AG04449 (cell line): ENCODE results near the gene SORCS1.

Experiments used
- CTCF ChIA-PET: fragments of 350-600 bp; formaldehyde crosslinking; extraction: SDS; loops from one replicate; lab custom pipeline; 2021; ENCODE audit warnings: antibody characterized with exemption; lab: Yijun Ruan, JAX
- POLR2A ChIA-PET: fragments of 400-600, 350-600 bp; formaldehyde crosslinking; extraction: SDS; loops from one replicate; lab custom pipeline; 2020; ENCODE audit warnings: antibody characterized with exemption, inconsistent platforms; lab: Yijun Ruan, JAX
- DNase-seq: peaks from one replicate; pipeline ENCODE4 v3.0.0-alpha.2; 2010; ENCODE audit warnings: low read depth, low spot score
- H3K4me3 ChIP-seq: 2 replicates; pipeline ENCODE4 v1.5.1; 2011; ENCODE audit warnings: low read depth, mild to moderate bottlenecking, control low read depth, low read length
- CTCF ChIP-seq: IDR thresholded peaks from one replicate; pipeline ENCODE4 v1.5.1; 2011; ENCODE audit warnings: mild to moderate bottlenecking, moderate library complexity, low read length, control low read depth, inconsistent platforms; ENCODE audit not compliant: insufficient read depth; ENCODE audit errors: missing control alignments

Gene SORCS1

DNA sequence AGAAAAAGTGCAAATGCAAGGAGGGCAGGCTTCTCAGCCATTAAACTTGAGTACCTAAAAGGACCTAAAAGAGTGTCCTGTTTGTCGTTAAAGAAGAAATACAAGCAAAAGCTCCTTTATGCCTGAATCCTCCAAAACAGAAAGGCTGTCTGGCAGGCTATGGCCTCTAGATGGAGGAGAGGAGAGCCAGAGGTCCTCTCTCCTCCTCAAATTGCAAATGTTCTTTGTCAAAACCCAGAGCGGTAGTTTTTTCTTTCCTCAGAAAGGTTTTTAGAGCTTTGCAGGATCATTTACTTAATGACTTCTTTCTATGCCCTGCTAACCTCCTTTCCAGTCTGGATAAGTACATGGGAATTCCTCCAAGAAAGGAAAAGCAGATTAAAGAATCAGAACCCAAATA lies 1.9 kb upstream of the SORCS1 start:
- no peak overlapping the region for H3K4me3 ChIP-seq
- no peak for DNase-seq
- POLR2A ChIA-PET = no interaction called here
- TF ChIP-seq CTCF = no peak
- CTCF ChIA-PET = no interaction called here

DNA sequence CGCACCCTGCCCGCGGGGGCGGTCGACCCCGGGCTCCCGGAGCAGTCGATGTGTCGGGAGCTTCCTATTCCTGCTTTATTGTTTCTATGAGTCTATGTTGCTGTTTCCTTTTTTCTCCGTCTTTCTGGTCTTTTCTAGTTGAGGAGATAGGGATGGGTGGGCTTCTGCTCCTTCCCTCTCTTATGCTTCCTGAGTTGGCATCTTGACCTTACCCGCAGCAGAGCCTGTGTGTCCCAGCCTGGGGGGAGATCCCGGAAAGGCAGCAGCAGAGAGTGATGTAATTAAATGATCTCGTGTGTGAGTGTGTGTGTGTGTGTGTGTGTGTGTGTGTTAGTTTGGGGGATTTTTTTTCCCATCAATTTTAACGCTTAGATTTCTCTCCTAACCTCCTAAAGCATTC lies 486 bp upstream of the SORCS1 start:
- no peak for DNase-seq
- CTCF ChIA-PET = no interaction called here
- POLR2A ChIA-PET = no interaction called here
- TF ChIP-seq CTCF = no peak
- H3K4me3 ChIP-seq = no peak overlapping the region; the same call in 1 of the 2 replicates

DNA sequence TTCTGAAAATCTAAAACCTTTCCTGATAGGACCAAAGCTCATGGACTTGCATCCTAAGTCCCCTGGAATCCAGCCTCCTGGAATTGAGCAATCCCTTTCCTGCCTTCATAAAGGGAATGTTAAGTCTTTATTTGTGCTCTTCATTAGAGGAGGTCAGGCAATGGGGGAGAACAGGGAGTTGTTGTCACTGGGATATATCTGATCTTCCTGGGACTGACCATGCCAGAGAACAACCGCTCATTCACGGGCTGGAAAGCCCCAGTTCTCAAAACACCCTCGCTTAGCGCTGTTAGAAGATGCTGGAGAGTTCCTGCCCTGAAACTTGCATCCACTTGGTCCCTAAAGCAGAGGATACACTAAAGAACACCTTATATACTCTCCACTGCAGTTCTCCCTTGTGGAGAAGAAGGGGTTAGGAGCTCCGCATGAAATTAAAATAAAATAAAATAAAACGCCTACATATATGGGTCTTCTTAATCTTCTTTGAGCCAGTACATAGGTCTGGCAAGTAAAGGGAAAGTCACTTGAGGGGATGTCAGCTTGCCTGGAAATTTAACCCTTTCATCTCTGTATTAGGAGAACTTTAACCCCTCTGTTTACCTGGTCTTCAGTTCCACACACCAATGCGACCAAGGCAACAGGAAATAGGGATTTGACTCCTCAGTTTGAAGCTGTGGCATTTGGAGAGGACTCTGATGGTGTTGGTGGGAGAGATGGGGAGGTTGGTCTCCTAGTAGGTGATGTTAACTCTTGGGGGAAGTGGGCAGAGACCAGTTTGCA lies 1.2 kb downstream of the SORCS1 start:
- POLR2A ChIA-PET = interaction anchor here (0.6 kb wide), 1 partner anchor 167 kb away, joined by 5 read pairs; no protein-coding TSS in a partner anchor
- no peak for TF ChIP-seq CTCF
- no peak overlapping the region for H3K4me3 ChIP-seq
- DNase-seq = no peak
- CTCF ChIA-PET = no interaction called here

DNA sequence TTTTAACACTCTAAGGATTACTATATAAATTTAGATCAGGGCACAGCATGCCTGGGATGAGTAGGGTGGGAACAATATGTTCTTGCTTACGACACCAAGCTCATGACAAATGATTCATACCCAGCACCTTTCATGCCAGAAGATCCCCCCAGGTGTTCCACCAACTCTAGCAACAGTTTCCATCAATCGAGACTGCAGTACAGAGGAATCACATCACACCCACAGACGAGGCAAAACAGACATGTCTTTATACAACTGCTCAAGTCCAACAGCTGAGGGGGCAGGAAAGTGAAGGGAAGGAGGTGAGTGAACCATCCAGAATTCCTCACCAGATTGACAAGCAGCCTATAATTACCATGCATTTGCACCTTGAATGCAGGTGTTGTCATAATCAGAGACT lies 3.6 kb downstream of the SORCS1 start:
- no peak for TF ChIP-seq CTCF
- H3K4me3 ChIP-seq = no peak overlapping the region
- CTCF ChIA-PET = no interaction called here
- POLR2A ChIA-PET = no interaction called here
- no peak for DNase-seq

DNA sequence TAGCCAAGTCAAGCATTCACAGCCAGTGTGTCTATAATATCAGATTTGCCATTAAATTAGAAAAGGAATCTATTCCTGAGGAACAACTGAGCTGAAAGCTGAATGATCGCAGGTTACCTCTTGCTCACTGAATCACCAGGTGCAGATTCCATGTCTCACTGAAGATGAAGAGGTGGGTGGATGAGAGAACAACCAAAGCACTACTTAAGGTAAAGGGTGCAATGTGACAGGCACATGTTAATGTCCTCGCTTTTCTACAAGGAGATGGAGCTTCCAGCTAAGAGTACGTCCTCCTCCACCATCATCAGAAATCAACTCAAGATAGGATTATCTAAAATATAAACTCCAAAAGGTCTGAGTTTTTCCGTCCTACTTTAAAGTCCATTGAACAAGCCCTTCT lies 4.6 kb downstream of the SORCS1 start:
- ChIA-PET CTCF (no interaction called here), POLR2A (no interaction called here)
- DNase-seq = no peak
- no peak overlapping the region for H3K4me3 ChIP-seq
- no peak for TF ChIP-seq CTCF

GRCh38 chr10:107157071-107157470 lies 7.4 kb downstream of the SORCS1 start:
- DNase-seq = no peak
- CTCF ChIA-PET = no interaction called here
- TF ChIP-seq CTCF = no peak
- no peak overlapping the region for H3K4me3 ChIP-seq
- POLR2A ChIA-PET = no interaction called here
